ENCODE data around the gene TADA3. TPM values are rescaled to one million over a fixed set of nuclear protein-coding genes. Genes with fewer than 3 reads are reported as not detected.

Gene TADA3
- total and polyA plus RNA-seq, 9 of the 15 experiments (the other 6 are each of a cell fraction or from before 2014, with no cell fraction given) = 4.1 to 110 (median 74.8) TPM

GRCh38 chr3:9820543-9820942, 28.3 kb upstream of the TADA3 start:
- Histone ChIP-seq H3K27me3 (ENCODE audit: control insufficient read depth in 2 of 2, insufficient read depth in 2 of 2, low read length in 2 of 2) (no peaks in the 10 kb centered on the region), H3K27ac (ENCODE audit: extremely low read depth, low read depth, low read length) (no peak overlapping the region; the same call in 2 of the 3 replicates), H3K79me2 (ENCODE audit: control insufficient read depth, insufficient read depth, low read length) (no peaks in the 10 kb centered on the region), H4K20me1 (replicated peaks; ENCODE audit: control insufficient read depth, insufficient read depth, low read length) (no peaks in the 10 kb centered on the region; the same call in 1 of the 2 replicates), H3K4me2 (ENCODE audit: insufficient read depth, low read length) (no peak overlapping the region), H3K9me1 (ENCODE audit: control insufficient read depth, insufficient read depth, low read length) (peaks cover 3% of the 10 kb centered on the region), H3K4me1 (replicated peaks in 1 of 2; ENCODE audit: control insufficient read depth in 2 of 2, insufficient read depth in 2 of 2, low read length in 2 of 2) (peaks cover 0 to 1% of the 10 kb centered on the region in 2 experiments; a peak in 2 of 5 replicates), H3K36me3 (ENCODE audit: control insufficient read depth, insufficient read depth, low read length) (peaks cover 41% of the 10 kb centered on the region), H3K4me3 (no peak overlapping the region), H3K9me3 (replicated peaks; ENCODE audit: control insufficient read depth, insufficient read depth, low read depth, low read length) (no peaks in the 10 kb centered on the region), H2AFZ (ENCODE audit: low read depth, low read length) (no peak overlapping the region), H3K9ac (ENCODE audit: insufficient read depth in 1 of 2, low read depth in 2 of 2, low read length in 2 of 2) (peak overlapping the region in 1 of 2 experiments; percentile 31; a peak in 2 of 4 replicates)
- intact Hi-C loops (cut with micrococcal nuclease) = no loop called here
- FAIRE-seq (no peak), ATAC-seq (peak; percentile 4; the same call in 2 of the 3 replicates), DNase-seq (ENCODE audit: extremely low read depth in 1 of 4, low spot score in 3 of 4) (no peak)
- WGBS (ENCODE audit: insufficient coverage, low coverage, missing lambda C conversion rate) = 91% methylated on average over 11 of the region's 12 CpGs
- in situ Hi-C loops (cut with MboI) = no loop called here
- CTCF ChIA-PET (ENCODE audit: low intra/inter-chr PET ratio) = no interaction called here
- no TSS peak for BruUV-seq (replicated peaks)
- TF ChIP-seq MAX (CRISPR knock-in tag; IDR thresholded peaks at IDR 0.05) (peak; percentile 21; the same call in 1 of the 2 replicates), ERF (CRISPR knock-in tag; IDR thresholded peaks at IDR 0.05) (no peak), POLR2AphosphoS5 (IDR thresholded peaks at IDR 0.05; ENCODE audit: control insufficient read depth, insufficient read depth, low read depth, low read length) (0 out of 2 replicates have a peak, but pooled peaks have one; percentile 25), FUS (optimal IDR thresholded peaks at IDR 0.05; ENCODE audit: low read depth, low read length) (no peak), SMAD3 (CRISPR knock-in tag; conservative IDR thresholded peaks at IDR 0.05) (no peak), RBM34 (IDR thresholded peaks at IDR 0.05; ENCODE audit: borderline replicate concordance, insufficient read depth, low read length) (no peak), MTA1 (IDR thresholded peaks at IDR 0.05; ENCODE audit: borderline replicate concordance) (no peak), POLR2A (conservative IDR thresholded peaks at IDR 0.05) (no peak), YY1 (IDR thresholded peaks at IDR 0.05; ENCODE audit: borderline replicate concordance in 1 of 3, control insufficient read depth in 1 of 3, extremely low read depth in 1 of 3, insufficient read depth in 3 of 3, insufficient read length in 1 of 3, insufficient replicate concordance in 2 of 3, low read depth in 1 of 3, low read length in 2 of 3) (no peak), FOS (IDR thresholded peaks at IDR 0.05; ENCODE audit: extremely low read depth, insufficient read length) (no peak), WHSC1 (IDR thresholded peaks at IDR 0.05; ENCODE audit: low read length) (no peak)
- POLR2A ChIA-PET = interaction anchor here (0.7 to 2.6 kb wide), 3 partner anchors 12 to 17 kb away, joined by 3 to 7 read pairs (median 4); no protein-coding TSS in a partner anchor

Data from K562 (cell line).